ENCODE measurements around the gene KRT4.
"Not testable (repeated sequence)": the region's sequence is repeated elsewhere in the genome, so short reads cannot be mapped to it uniquely, and the experiment has no call there.

The KRT4 gene

DNA sequence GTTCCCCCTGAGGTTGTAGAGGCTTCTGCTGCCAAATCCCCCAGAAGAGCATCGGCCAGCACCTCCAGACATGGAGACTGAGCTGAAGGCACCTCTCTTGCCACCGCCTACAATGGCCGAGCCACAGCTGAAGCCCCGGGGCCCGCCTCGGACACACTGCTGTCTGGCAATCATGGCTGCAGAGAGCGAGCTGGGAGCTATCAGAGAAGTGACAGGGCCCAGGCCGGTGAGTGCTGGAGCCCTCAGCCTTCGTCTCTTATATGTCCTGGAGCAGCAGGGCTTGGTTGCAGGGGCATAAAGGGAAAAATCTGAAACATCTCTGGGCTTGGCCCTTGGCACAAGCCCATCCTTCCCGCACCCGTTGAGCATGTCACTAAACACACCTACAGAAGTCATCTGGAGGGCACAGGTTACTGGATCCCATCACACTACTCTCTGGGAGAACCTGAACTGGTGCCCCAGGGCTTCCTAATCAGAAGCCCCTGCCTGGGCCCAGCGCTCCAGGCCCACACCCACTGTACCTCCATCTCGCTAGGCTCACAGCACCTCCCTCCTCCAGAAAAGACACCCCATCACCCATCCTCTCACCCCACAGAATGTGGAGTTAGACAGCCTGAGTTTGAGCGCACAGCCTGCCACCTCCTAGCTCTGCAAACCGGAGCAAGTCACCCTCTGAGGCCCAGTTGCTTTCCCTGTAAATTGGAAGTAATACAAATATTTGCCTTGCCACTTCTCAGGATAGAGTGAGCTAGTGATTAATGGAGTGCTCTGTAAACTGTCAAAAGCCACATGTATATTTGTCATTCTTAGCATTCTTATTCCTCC is at the start of gene KRT4:
KRT4 (minus strand) TSS at position 232 of the 825 bp plus-strand sequence; CDS start at position 174, 58 bp downstream.
- peak; percentile 54 for DNase-seq (ENCODE audit: low read depth, low spot score)

DNA sequence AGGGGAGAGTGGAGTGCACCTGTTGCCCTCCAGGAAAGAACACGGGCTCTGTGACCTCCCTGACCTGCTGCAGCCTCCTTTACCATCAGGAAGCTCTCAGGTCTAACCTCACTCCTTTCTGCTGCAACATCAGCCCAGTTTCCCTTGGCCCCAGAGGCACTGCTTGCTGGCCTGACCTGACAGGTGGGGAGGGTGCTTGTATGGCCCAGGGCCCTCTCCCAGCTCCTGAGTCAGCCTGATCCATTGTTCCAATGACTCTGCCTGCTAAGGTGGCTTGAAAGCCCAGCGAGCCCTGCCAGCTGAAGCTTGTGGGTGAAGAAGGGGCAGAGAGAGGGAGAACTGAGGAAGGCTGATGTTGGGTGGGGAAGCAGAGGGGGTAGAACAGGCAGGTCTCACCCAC is 48.1 kb upstream of the KRT4 start:
- no peak for DNase-seq (ENCODE audit: low read depth, low spot score)

DNA sequence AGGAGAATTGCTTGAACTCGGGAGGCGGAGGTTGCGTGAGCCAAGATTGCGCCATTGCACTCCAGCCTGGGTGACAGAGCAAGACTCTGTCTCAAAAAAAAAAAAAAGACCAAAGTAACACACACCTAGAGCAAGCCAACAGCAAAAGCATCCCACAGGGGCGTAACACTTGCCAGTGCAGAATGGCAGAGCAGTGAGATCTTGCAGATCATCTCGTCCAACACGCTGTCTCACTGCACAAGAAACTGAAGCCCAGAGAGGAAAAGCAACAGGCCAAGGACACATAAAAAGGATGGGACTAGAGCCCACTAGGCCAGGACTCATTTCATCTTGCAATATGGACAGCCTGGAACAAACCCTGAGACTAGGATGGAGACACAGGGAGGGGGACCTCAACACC is 47.6 kb upstream of the KRT4 start:
- no peak for DNase-seq (ENCODE audit: low read depth, low spot score)

DNA sequence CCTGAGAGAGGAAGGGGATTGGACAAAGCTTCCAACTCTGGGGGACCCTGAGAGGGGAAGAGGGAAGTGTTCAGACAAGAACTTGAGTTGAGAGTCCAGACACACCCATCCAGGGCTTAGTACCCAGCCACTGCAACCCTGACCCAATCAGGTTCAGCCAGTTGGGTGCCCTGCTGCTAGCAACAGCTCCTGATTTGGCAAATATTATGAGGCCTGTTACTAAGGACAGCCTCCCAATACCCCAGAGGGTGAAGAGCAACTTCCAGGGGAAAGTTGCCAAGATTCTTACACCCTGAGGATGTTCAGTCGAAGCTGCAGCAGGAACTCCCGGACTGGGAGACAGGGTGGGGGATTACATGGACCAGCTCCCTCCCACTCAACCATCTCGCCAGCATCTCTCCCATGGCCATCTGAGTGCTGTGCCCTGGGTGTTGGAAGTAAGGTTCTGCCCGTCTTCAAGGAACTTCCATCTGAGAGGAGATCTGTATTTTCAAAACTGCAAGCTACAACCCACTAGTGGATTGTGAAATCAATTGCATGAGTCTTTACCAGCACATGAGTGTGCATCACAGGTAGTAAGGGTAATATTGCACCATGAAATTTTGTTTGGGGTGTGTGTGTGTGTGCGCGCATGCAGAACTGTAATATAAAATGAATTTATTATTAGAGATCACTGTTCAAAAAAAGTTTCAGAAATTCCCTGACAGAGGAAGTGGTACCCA is 46.3 kb upstream of the KRT4 start:
- peak; percentile 52 for DNase-seq (ENCODE audit: low read depth, low spot score)

DNA sequence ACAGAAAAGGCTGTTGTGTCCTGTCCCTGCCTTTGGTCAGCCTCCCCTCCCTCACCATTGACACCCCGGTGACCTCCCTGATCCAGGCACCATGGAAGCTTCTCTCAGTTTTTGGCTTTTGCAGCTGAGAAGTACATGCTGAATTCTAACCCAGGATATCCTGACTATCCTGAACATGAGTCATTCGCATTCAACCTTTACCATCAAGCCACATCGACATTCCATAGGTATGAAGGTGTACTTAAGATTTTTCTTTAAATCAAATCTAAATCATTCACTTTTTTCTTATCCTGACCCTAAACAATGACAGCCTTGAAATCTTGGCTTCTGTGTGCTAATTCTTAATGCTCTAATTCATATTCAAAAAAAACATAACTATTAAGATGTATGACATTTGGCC is 43.6 kb upstream of the KRT4 start:
- no peak for DNase-seq (ENCODE audit: low read depth, low spot score)

DNA sequence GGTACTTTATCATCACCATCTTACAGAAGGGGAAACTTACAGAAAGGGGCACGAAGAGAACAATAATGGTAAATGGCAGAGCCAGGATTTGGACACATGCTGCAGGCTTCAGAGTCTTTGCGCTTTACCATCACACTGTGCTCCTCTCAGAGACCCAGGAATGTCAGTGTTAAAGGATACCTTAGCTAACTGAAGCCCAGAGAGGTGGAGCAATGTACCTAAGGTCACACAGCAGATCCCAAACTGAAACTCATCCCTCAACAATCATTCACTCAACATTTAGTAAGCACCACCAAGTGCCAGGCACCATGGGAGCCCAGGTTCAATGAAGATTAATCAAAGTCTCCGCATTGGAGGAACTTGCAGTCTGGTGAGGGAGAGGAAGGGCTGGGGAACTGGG is 42.9 kb upstream of the KRT4 start:
- no peak for DNase-seq (ENCODE audit: low read depth, low spot score)

DNA sequence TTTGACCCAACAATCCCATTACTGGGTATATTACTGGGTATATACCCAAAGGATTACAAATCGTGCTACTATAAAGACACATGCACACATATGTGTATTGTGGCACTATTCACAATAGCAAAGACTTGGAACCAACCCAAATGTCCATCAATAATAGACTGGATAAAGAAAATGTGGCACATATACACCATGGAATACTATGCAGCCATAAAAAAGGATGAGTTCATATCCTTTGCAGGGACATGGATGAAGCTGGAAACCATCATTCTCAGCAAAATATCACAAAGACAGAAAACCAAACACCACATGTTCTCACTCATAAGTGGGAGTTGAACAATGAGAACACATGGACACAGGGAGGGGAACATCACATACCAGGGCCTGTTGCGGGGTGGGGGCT is 42.2 kb upstream of the KRT4 start:
- not testable (repeated sequence) for DNase-seq (ENCODE audit: low read depth, low spot score)

DNA sequence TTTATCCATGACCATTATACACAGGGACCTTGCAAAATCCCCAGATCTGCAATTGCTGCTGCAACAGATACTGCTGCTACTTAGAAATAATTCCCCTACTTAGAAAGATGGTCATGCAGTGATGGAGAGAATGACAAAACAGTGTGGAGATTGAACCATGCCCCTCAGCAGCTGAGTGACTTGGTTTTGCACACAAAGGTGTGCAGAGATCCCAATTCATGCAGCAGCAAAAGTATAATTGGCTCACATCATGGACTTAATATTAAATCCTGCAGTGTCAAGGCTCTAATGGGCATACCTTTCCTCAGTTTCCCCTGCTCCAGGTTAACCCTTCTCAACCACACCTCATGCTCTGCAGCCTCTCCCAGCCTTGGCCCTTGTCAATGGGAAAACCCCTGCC is 37.9 kb upstream of the KRT4 start:
- no peak for DNase-seq (ENCODE audit: low read depth, low spot score)

DNA sequence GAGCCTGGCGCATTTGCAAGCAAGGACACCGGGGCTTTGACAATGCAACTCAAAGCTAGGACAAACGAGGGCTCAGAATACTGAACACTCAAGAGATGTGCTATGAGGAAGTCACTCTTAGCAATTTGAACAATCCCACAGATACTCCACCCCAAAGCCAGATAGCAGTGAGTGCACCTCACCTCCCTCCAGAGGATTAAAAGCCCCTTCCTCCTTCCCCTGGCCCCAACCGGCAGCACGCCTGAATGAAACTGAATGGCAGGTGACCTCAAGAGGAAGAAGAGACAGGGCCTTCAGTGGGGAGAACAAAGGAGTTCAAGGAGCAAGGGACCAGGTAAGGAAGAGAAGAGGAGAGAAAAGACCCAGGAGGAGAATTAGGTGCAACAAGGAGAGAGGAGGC is 36.8 kb upstream of the KRT4 start:
- no peak for DNase-seq (ENCODE audit: low read depth, low spot score)

DNA sequence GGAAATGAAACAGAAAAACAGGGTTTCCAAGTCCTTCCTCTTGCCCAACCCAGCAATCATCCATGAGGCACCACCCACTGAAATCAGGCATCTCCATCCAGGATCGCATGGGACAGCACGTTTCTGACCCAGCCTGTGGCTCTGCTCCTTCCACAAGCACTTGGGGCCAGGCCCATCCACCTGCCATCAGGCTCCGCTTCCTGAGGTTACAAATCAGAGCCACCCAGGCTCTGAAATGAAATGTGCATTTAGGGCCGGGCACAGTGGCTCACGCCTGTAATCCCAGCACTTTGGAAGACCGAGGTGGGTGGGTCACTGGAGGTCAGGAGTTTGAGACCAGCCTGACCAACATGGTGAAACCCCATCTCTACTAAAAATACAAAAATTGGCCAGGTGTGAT is 35.6 kb upstream of the KRT4 start:
- no peak for DNase-seq (ENCODE audit: low read depth, low spot score)

DNA sequence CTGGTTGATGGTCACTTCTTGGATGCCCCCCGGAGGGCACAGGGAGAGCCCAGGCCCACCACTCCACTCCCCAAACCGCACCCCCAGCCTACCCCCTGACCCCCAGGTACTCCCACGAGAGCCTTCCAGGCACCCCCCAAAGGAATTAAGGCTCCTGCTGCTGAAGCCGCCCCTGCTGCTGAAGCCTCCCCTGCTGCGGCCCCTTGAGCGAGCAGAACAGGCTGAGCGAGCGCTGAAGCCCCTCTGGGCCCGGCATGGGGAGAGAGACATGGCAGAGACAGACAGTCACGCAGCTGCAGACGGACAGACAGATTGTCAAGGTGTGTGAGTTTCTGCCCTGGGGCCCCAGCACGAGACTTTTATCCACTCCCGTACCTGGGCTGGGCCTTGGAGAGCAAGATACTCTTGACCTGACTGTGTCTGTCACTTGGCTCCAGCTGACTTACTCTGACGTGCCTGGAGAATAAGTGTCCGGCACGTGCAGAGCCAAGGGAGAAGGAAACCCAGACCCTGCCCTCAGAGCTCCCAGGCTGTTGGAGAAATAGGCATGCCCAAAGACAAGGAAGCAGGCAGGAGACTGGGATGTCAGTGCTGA is 34.8 kb upstream of the KRT4 start, which contains the start of gene KRT78:
KRT78 (minus strand) TSS at position 334 of the 595 bp plus-strand sequence; CDS start at position 270, 64 bp downstream.
- DNase-seq (ENCODE audit: low read depth, low spot score), result no peak

DNA sequence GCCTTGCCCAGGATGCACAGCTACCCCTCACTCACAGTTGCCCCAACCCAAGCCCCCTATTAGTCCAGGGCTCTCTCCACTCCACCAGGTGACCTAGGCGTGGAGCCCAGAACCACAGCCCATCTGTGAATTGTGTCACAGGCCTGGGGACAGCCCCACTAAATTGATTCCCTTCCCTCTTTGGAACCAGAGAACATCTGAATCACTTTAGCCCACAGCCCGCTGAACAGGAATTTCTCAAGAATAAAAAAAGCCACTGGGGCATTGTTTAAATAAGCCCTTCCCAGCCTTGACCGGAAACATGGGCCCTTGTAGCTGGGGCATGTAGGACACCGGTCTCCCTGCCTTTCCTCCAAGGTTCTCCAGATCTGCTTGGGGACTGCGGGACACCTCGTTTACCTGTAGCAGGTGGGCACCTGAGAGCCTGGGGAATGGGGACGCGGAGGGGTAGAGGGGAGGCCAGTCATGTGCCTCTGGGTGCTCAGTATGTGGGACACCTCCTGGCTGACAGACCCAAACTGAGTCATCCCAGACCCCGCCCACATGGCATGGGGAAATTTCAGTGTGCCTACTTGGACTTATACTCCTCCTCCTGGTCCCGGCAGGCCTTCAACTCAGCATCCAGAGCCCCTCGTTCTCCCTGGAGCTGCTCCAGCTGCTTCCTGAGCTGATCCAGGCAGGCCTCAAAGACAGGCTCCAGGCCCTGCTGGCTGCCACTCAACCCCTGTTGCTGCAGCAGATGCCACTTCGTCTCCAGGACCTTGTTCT is 33.6 kb upstream of the KRT4 start:
- DNase-seq (ENCODE audit: low read depth, low spot score), result peak; percentile 48

DNA sequence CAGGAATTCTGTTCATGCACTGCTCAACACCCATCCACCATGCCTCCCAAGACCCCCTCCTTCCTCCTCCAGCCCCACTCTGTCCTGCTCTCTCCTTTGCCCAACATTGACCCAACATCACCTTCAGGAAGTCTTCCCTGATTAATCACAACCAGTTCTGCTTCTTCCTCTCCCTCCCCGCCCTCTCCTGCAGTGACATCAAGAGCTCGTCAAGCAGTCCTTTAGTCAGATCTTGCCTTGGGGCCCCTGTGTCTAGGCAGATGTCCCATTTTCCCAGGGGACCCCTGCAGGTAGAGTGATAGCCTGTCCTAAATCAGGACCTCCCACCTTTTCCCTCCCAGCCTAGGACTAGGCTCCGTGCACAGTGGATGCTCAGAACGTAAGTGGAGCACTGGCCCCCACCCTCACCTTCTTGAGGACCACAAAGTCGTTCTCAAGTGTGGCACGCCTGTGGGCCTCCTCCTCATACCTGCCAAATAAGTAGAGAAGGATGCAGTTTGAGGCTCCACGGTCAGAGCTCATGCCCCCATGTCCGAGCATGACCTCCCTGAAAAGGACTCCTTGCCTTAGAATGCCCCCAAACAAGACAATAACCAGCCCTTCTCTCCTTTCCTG is 32.5 kb upstream of the KRT4 start:
- DNase-seq (ENCODE audit: low read depth, low spot score), result no peak

DNA sequence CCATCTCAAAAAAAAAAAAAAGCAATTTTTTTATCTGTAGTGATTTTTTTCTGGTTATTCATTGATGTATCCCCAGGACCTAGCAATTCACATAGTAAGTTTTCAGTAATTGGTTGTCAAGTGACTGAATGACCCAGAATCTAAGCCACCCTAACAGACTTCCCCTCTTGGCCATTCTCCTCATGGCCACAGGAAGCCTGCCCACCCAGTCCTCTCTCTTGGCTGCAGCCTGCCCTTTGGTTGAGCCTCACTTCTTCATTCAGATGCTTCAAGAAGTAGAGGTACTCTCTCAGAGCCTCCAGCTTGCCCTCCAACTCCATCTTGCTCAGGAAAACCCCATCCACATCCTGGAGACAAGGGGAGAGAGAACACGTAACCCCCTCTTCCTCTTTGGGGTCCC is 32.0 kb upstream of the KRT4 start:
- DNase-seq (ENCODE audit: low read depth, low spot score), result no peak

DNA sequence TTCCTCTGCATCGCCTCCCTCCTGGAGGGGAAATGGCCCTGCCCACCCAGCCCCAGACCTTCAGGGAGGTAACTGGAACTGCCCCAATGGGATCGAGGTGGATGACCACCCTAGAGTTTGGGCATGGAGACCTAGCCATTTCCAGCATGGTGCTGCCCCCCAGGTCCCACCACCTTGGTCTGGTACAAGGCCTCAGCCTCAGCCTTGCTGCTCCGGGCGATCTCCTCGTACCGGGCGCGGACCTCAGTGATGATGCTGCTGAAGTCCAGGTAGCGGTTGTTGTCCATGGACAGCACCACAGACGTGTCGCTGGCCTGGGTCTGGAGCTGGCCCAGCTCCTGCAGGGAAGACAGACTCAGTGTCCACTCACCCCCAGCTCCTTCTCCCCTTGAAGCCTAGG is 30.5 kb upstream of the KRT4 start:
- no peak for DNase-seq (ENCODE audit: low read depth, low spot score)

DNA sequence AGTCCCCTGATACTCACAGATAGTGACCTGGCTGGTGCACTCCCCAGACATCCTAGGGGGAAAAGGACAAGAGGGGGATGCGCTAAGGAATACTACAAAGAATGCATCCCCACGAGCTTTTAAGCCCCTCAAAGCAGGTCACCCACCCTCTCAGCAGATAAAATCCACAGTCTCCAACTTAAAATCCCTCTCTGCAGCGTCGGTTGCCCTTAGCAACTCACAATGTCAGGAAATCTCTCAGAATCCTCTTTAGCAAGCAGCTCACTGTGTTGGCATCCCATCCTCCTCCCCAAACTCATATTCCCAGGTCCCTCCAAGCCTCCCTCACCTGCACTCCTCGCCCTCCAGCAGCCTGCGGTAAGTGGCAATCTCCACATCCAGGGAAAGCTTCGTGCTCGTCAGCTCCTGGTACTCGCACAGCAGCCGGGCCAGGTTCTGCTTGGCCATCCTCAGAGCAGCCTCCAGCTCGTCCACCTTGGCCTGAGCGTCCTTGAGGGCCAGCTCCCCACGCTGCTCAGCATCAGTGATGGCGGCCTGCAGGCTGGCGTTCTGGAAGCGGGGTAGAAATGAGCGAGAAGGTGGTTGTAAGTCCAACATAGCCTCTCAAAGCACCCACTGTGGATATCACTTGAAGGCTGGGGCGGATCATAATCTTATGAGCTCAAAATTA is 25.7 kb upstream of the KRT4 start:
- no peak for DNase-seq (ENCODE audit: low read depth, low spot score)

DNA sequence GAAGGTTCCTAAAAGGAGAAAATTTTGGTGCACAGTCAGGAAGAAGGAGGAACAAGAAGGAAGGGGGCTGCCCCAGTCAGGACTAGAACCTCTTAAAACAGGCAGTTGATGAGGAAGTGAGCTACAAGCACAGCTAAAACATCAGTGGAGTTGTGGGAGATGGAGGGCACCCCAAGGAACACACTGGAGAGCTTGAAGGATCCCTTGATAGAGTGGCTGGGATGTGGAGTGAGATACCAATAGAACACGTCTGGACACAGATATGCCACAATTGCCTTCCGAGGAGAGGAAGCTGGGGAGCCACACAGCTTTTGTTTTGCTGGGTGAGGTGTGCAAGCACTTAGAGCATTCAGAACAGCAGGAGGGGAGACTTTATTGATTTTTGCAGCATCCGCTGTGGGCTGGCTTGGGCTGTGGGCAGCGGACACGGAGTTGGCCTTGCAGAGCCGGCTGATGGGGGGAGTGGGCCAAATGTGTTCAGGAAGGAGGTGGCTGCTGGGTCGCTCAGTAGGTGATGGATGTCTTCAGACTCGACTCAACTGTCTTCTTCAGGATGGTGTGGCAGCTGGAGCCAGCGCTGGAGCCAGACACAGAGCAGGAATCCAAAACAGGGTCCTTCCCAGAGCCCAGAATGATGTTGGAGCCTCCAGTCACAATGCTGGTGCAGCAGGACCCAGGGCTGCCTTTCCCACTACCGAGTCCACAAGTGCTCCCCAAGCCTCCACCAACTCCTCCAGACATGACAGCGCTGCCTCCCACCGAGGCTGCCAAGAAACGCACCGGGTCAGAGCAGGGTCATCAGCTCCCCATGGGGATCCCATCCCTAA is 24.9 kb upstream of the KRT4 start:
- no peak for DNase-seq (ENCODE audit: low read depth, low spot score)

DNA sequence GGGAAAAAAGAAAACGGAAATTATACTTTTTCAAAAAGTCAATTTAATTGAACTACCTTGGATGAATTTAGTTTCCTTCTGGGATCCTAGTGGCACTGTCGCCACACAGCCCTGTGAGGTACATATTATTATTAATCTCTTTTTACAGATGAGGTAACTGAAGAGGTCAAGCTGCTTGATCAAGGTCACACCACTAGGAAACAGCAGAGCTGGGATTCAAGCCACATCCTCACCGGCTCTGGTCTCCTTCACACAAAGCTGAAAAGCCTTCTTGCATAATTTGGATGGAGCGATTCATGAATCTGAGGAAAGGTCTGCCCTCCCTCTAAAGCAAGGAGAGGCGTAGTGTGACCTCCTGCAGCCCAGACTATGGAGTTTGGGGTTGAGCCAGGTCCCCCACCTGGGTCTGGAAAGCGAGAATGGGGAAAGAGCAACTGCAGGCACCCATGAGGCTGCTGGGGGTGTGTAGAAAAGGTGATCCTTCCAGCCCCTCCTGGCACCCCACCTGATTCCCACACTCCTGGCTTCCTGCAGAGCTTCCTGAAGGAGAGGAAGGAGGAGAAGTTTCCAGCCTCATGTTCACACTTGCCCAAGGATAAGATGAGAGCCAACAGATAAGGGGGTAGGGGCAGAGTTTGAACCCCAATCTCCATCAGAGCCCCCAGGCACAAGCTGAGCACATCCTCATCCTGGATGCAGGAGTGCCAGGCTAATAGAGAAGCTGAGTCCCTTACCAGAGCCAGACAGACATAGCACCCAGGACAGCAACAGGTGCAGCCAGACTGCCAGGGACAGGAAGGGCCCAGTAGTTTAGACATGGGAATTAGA is 24.1 kb upstream of the KRT4 start:
- no peak for DNase-seq (ENCODE audit: low read depth, low spot score)

DNA sequence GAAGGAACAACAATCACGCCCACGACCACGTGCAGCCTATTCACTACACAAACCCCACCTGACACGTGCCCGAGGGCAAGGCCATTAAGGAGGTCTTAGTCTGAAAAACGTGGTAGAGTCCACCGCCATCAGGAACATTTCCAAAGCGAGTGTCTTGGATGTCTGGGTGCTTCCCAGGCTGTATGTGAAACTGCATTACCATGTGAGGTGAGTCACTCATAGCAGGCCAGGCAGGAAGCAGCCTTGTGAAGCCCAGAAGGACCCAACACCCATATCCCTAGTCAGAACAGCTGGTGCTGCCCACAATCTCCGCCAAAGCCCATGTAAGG is 23.5 kb upstream of the KRT4 start:
- DNase-seq (ENCODE audit: low read depth, low spot score), result peak; percentile 58

All from astrocyte of the hippocampus (primary cell).